HG03097 (cell line): ENCODE measurements around the gene NLGN1.

Experiments
- ATAC-seq: cut with Tn5 transposase; IDR thresholded peaks from one replicate; pipeline ENCODE4 v1.9.1; 2021; ENCODE audit not compliant: unreplicated experiment, low FRiP score

Gene NLGN1

DNA sequence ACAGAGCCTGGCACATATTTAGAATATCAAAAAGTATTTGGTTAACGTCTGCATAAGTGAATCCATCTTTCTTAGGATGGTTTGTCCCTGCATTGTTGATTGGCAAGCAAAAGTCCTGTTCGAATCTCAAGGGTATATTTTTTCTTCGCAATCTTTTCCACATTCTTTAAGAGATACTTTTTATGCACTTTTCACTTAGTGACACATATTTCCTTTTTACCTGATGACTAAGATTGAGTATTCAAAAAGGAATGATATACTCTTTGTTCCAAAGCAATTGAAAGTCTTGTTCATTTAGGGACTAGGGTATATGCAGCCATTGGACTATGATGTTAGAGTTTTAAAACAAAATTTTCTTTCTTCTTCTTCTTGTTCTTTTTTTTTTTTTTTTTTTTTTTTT is 349.9 kb downstream of the NLGN1 start:
- no peak for ATAC-seq

- ATAC-seq, result no peak
Measured at GRCh38 chr3:173748105-173748504, 350.6 kb downstream of the NLGN1 start.

DNA sequence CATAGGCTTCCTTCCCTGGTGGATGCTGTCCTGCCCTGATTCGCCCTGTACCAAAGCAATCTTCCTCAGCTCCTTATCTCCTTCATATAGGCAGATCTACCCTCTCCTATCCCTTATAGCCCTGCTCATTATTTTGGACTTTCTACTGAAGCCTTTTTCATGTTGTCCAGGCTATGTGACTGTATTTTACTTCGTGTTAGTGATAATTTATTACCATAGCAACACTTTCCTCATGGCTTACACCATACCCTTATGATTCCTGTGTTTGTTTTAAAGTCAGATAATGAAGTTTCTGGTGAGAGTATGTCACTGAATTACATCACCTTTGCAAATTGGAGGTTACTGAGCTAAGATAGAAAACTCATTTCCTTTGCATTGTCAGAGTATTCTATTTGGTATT is 352.6 kb downstream of the NLGN1 start:
- no peak for ATAC-seq

DNA sequence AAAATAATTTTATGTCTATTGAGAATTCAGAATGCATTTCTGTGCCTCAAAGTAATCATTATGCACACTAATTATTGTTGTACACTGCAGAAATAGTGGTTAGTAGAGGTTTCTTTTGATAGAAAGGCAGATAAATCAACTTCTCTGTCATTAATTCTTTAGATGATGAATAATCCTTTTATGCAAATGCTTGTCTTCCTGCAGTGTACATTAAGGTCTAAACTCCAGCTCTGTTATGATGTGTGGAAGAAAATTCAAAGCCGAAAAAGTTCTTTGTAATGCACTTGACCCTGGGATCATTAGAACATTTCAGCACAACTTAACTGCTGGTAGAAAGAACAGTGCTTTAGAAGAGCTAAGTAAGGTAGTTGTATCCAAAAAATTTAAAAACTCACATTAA is 353.0 kb downstream of the NLGN1 start:
- no peak for ATAC-seq

DNA sequence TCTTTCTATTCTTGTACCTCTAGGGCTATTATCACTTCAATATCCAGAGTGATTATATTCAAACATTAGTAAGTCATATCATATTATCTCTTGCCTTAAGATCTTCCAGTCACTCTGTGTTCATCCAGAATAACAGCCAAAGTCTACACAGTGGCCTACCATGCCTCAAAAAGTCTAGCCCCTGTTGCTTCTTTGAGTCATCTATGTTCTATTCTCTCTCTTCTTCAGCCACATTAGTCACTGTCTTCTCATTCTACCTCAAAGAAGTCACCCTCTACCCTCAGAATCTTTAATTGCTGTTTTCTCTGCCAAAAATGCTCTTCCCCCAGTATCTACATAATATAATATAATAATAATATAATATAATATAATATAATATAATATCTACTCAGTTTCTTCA is 356.0 kb downstream of the NLGN1 start:
- no peak for ATAC-seq

GRCh38 chr3:173755161-173755560 is 357.6 kb downstream of the NLGN1 start:
- no peak for ATAC-seq

DNA sequence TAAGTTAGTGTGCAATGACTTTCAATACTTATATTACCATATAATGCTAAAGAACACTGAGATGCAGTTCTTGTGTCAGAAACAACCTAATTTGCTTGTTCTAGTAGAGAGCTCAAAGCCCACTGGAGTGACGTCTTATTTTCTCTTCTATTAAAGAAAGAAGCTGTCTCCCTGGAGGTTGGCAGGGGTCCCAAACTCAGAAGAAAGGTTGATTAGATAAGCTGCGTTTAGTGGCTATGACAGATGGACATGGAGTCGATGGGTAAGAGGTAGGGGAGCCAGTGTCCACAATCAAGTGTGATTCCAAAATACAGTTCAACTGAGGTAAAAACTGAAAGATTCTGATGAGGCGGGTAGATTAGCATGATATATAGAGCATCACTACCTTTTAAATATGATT is 363.6 kb downstream of the NLGN1 start:
- no peak for ATAC-seq

- ATAC-seq, result no peak
Measured at GRCh38 chr3:173762501-173762900, 365.0 kb downstream of the NLGN1 start.

DNA sequence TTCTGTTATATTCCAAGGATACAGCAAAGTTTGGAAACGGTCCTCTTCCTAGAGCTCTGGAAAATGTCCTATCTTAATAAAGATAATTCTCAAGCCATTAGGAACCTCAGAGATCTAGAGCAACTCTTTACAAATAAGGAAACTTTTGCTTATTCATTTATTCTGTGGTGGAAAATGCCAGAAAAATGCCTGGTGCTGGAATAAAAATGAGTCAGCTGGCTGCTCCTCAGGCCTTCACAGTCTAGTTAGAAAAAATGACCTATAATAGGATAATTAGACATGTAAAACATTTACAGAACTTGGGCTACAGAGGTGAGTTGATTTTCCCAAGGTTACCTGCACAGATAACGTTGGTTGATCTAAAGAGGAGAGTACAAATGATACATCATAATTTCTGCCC is 372.5 kb downstream of the NLGN1 start:
- ATAC-seq, result no peak

DNA sequence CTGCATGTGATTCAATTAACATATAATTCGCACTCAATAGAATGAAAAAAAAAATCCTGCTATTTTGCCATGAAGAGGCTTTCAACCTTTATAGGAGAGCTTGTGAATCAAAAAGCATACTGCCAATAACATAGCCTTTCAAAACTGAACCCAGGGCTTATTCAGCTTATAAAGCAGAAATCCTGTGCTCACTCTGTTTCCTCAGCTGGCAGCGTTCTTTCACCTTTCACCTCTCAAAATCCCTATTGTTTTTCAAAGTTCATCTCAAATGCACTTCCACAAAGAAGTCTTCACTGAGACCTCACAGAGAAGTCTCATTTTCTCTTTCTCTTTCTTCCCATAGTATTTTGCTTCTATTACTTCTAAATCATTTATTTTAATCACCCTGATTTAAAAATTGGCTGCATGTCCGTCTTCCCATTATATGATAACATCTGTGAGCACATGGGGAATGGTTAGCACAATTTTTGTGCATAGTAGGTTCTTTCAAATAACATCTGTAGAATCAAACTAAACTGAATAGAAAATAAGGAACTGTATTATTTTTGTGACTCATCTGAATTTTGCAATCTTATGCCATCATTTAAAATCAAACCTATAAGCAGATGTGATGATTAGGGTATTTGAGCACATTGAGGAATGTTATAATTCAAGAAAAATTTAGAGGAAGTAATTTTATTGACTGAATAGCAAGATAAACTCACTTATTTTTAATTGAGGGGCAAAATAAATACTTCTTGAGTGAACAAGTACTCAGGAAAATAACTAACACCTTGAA is 373.4 kb downstream of the NLGN1 start:
- ATAC-seq, result no peak

DNA sequence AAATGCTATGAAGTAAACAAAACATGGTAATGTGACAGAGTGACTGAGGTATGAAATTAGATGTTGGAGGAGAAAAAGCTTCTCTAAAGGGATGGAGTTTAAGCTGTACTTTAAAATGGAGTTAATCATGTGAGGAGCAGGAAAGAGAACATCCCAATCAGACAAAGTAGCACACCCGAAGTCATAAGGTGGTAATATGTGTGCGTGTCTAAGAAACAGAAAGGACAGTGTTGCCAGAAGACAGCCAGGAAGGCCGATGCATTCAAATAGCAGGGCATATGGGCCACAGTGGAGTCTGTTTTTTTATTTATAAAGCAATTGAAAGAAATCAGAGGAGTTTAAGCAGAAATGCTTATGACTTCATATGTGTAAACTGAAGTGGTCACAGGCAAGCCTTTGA is 376.3 kb downstream of the NLGN1 start:
- no peak for ATAC-seq

DNA sequence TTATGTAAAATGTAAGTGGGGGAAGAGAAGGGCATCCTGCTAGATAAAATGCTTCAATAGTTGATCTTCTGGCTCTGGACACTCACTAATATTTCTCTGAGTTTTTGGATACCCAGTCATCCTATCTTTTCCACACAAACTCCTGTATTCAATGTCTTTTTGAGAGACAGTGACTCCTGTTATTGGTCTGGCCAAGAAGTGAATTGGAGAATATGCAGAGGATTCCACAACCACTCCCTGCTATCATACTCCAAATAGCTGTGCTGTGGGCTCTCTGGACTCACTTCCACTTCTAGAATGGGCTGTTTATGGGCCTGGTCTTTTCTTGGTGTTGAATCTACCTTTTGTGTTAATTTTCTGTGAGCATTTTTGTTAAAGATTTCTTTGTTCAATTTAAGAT is 376.8 kb downstream of the NLGN1 start:
- ATAC-seq, result no peak

DNA sequence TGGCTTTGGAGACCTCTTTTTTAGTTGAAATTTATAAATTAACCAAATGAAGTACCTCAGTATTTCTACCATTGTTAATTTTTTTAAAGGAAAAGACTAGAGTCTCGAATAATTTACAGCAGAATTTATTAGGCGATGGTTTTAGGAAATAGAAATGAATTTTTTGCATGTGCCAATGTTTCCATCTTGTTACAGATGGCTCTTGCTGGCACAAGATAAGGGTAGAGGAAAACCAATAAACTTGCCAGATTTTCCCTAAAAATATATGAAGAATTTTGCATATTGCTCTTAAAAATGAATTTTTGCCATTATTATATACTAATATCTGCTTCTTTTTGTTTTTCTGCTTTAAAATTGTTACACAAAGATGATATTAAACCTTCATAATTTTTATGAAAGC is 380.7 kb downstream of the NLGN1 start:
- ATAC-seq, result no peak

DNA sequence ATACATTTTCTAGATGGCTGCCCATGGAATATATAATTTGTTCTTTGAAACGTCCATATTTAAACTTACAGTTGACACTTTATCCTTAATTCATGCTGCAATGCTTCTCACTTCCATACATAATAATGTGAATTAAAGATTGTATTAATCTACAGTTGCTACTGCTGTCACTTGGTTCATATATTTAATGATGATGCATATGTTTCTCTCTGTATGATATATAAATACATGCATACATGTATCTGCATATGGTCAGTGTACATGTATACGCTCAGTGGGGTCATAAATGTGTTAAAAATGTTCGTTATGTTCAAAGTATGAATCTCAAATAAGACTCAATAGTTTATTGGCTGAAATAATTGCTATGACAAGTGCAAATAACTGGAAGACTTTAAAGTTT is 382.5 kb downstream of the NLGN1 start:
- no peak for ATAC-seq

GRCh38 chr3:173785004-173785403 is 387.5 kb downstream of the NLGN1 start:
- no peak for ATAC-seq

GRCh38 chr3:173789530-173790162 is 392.1 kb downstream of the NLGN1 start:
- ATAC-seq, result no peak

GRCh38 chr3:173793963-173794362 is 396.4 kb downstream of the NLGN1 start:
- no peak for ATAC-seq

DNA sequence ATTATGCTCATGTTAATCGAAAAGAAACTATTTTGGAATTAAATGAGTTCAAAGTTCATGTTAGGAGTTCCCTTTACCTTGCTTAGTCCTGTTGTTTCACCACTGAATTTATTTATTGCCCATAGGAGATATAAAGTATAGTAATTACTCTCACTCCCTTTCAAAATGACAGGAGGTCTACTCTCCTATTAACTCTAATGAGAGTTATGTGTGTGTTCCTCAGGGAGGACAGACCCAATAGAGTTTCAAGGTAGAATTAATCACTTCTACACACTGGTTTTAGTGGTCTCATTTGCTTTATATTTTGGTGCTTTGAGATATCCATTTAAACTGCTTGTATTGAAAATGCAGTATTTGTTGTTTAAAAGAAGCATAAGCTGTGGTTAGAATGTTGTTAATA is 398.9 kb downstream of the NLGN1 start:
- ATAC-seq, result no peak

GRCh38 chr3:173796890-173797289 is 399.3 kb downstream of the NLGN1 start:
- no peak for ATAC-seq

DNA sequence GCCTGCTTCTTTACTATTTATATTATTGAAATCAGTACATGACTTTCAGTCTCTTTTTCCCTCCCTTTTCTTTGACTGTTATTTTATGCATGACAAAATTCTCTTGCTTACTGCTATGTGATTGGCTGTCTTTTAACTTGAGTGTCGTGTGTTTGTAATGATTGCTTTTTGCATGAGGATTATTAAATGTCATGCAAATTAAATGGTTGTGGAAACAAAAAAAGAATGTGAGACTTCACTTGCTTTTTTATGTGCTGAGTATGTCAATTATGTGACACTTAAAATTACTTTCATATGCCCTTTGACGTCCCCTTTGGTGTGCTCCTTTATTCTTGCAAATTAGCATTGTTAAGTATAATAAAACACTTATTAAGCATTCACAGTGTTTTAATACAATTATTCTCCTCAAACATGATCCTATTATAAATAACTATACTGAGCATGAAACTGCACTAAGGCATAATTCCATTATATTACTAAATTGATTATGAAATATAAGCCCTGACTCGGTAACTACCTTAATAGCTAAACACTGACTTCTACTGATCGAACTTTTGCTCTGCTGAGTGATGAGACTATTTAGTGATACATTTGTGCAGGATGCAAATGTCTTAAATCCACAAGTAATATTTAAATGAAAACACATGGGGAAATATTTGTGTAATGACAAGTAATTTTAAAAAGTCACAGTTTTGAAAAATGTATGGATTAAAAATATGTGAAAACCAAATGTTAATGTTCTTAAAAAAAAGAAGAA is 401.7 kb downstream of the NLGN1 start:
- ATAC-seq, result no peak

GRCh38 chr3:173800154-173800553 is 402.6 kb downstream of the NLGN1 start:
- no peak for ATAC-seq

DNA sequence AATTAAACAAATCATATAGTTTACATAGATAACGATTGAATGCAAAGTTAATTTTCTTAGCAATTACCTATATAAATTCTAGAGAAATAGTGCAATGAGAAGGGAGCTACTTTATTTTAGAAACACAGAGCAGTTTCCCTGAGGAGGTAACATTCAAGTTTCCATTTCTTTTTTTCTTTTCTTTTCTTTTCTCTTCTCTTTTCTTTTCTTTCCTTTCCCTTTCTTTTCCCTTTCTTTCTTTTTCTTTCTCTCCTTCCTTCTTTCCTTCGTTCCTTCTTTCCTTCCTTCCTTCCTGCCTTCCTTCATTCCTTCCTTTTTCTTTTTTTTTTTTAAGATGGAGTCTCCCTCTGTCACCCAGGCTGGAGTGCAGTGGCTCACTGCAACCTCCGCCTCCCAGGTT is 417.3 kb downstream of the NLGN1 start:
- no peak for ATAC-seq
